HEK293 (cell line): ENCODE measurements around the gene TRIM2.

ENCODE experiments used
- CTCF ChIP-seq: fragments of 450-650 bp; formaldehyde crosslinking; IDR thresholded peaks from 2 replicates; pipeline ENCODE4 v1.5.1; 2016; ENCODE audit warnings: missing biosample characterization, missing genetic modification characterization
- PATZ1 ChIP-seq: fragments of 450-650 bp; formaldehyde crosslinking; IDR thresholded peaks from 2 replicates; pipeline ENCODE4 v1.5.1; 2016; ENCODE audit warnings: missing biosample characterization, missing genetic modification characterization
- RBAK ChIP-seq: fragments of 450-650 bp; formaldehyde crosslinking; IDR thresholded peaks from 2 replicates; pipeline ENCODE4 v1.5.1; 2016; ENCODE audit warnings: missing biosample characterization, missing genetic modification characterization
- TCF7L2 ChIP-seq: IDR thresholded peaks from 2 replicates; pipeline ENCODE4 v1.6.1; 2011; ENCODE audit warnings: low read depth, mild to moderate bottlenecking, inconsistent platforms, low read length, moderate library complexity, borderline replicate concordance
- ZBTB21 ChIP-seq: fragments of 450-650 bp; formaldehyde crosslinking; IDR thresholded peaks from 2 replicates; pipeline ENCODE4 v1.5.1; 2017; ENCODE audit warnings: missing biosample characterization, missing genetic modification characterization
- ZBTB49 ChIP-seq: fragments of 450-650 bp; formaldehyde crosslinking; IDR thresholded peaks from 2 replicates; pipeline ENCODE4 v1.5.1; 2016; ENCODE audit warnings: missing biosample characterization, missing genetic modification characterization, low read depth
- ZEB2 ChIP-seq: fragments of 450-650 bp; formaldehyde crosslinking; IDR thresholded peaks from 2 replicates; pipeline ENCODE4 v1.5.1; 2016; ENCODE audit warnings: missing biosample characterization, missing genetic modification characterization
- ZNF10 ChIP-seq: fragments of 450-650 bp; formaldehyde crosslinking; IDR thresholded peaks from 2 replicates; pipeline ENCODE4 v1.5.1; 2017; ENCODE audit warnings: missing biosample characterization, missing genetic modification characterization
- ZNF121 ChIP-seq: fragments of 450-650 bp; formaldehyde crosslinking; IDR thresholded peaks from 2 replicates; pipeline ENCODE4 v1.5.1; 2016; ENCODE audit warnings: missing biosample characterization, missing genetic modification characterization
- ZNF174 ChIP-seq: fragments of 450-650 bp; formaldehyde crosslinking; IDR thresholded peaks from 2 replicates; pipeline ENCODE4 v1.5.0; 2017; ENCODE audit warnings: missing biosample characterization, mild to moderate bottlenecking, missing genetic modification characterization
- ZSCAN5A ChIP-seq: fragments of 450-650 bp; formaldehyde crosslinking; IDR thresholded peaks from 2 replicates; pipeline ENCODE4 v1.5.1; 2016; ENCODE audit warnings: missing biosample characterization, missing genetic modification characterization

GRCh38 chr4:153159728-153160221 is 44.5 kb upstream of the TRIM2 start:
- TF ChIP-seq ZBTB21 (tag by site-specific recombination) = no peak
- TF ChIP-seq CTCF = no peak
- TF ChIP-seq TCF7L2 = no peak
- TF ChIP-seq ZEB2 (tag by site-specific recombination) = no peak
- TF ChIP-seq ZNF10 (tag by site-specific recombination) = no peak
- no peak for TF ChIP-seq RBAK (tag by site-specific recombination)
- TF ChIP-seq ZNF174 (tag by site-specific recombination) = no peak
- no peak for TF ChIP-seq ZNF121 (tag by site-specific recombination)
- TF ChIP-seq ZSCAN5A = no peak
- TF ChIP-seq ZBTB49 (tag by site-specific recombination) = no peak
- no peak for TF ChIP-seq PATZ1 (tag by site-specific recombination)
